Mucosa of rectum (tissue), 2 donors: ENCODE results near the gene ISCA2.

ENCODE experiments used
- H3K27ac ChIP-seq, 2 donors: one replicate each; pipeline ENCODE4 v1.7.0; 2013; ENCODE audit warnings: inconsistent platforms in 2 of 2, low read depth in 2 of 2, low read length in 2 of 2
- H3K27me3 ChIP-seq, 2 donors: one replicate each; pipeline ENCODE4 v1.7.0; 2013; ENCODE audit warnings: low read length in 2 of 2; ENCODE audit not compliant: control insufficient read depth in 2 of 2, insufficient read depth in 2 of 2
- H3K36me3 ChIP-seq, 2 donors: one replicate each; pipeline ENCODE4 v1.7.0; 2013; ENCODE audit warnings: low read length in 2 of 2; ENCODE audit not compliant: control insufficient read depth in 2 of 2, insufficient read depth in 2 of 2
- H3K4me1 ChIP-seq, 2 donors: one replicate each; pipeline ENCODE4 v1.7.0; 2013; ENCODE audit warnings: low read length in 2 of 2, mild to moderate bottlenecking in 1 of 2; ENCODE audit not compliant: control insufficient read depth in 2 of 2, insufficient read depth in 2 of 2
- H3K4me3 ChIP-seq, 2 donors: one replicate each; pipeline ENCODE4 v1.7.0; 2013; ENCODE audit warnings: low read length in 2 of 2
- H3K9ac ChIP-seq, 2 donors: one replicate each; pipeline ENCODE4 v1.7.0; 2013; ENCODE audit warnings: low read length in 2 of 2, low read depth in 1 of 2, mild to moderate bottlenecking in 1 of 2
- H3K9me3 ChIP-seq, 2 donors: one replicate each; pipeline ENCODE4 v1.7.0; 2013; ENCODE audit warnings: low read length in 2 of 2; ENCODE audit not compliant: control insufficient read depth in 2 of 2
- donor health status: healthy.
- donor health status: Normal muscosa, but diverticular disease.

The ISCA2 gene

GRCh38 chr14:74501135-74501614 is 7.6 kb downstream of the ISCA2 start:
- peaks cover 0 to 2% of the 10 kb centered on the region in 2 donors for H3K36me3 ChIP-seq
- H3K27ac ChIP-seq = no peak overlapping the region
- no peaks in the 10 kb centered on the region for H3K4me1 ChIP-seq
- H3K9ac ChIP-seq = no peak overlapping the region
- H3K27me3 ChIP-seq = no peaks in the 10 kb centered on the region
- H3K9me3 ChIP-seq = no peaks in the 10 kb centered on the region
- no peak overlapping the region for H3K4me3 ChIP-seq

- Histone ChIP-seq H3K9ac (no peak overlapping the region), H3K9me3 (no peaks in the 10 kb centered on the region), H3K27me3 (no peaks in the 10 kb centered on the region), H3K4me3 (no peak overlapping the region), H3K4me1 (no peaks in the 10 kb centered on the region), H3K27ac (no peak overlapping the region), H3K36me3 (no peaks in the 10 kb centered on the region)
Measured at GRCh38 chr14:74501691-74502090, 8.1 kb downstream of the ISCA2 start.

- no peaks in the 10 kb centered on the region for H3K36me3 ChIP-seq
- H3K4me3 ChIP-seq = no peak overlapping the region
- no peaks in the 10 kb centered on the region for H3K27me3 ChIP-seq
- H3K27ac ChIP-seq = no peak overlapping the region
- no peak overlapping the region for H3K9ac ChIP-seq
- H3K4me1 ChIP-seq = no peaks in the 10 kb centered on the region
- no peaks in the 10 kb centered on the region for H3K9me3 ChIP-seq
Measured at GRCh38 chr14:74502236-74503019, 8.9 kb downstream of the ISCA2 start.

- H3K36me3 ChIP-seq = no peaks in the 10 kb centered on the region
- no peak overlapping the region for H3K27ac ChIP-seq
Measured at GRCh38 chr14:74503291-74503937, 9.8 kb downstream of the ISCA2 start.

GRCh38 chr14:74503938-74504335 is 10.4 kb downstream of the ISCA2 start:
- no peak overlapping the region for H3K9ac ChIP-seq
- H3K27me3 ChIP-seq = peaks cover 0 to 3% of the 10 kb centered on the region in 2 donors
- H3K4me3 ChIP-seq = no peak overlapping the region
- no peak overlapping the region for H3K27ac ChIP-seq
- no peaks in the 10 kb centered on the region for H3K36me3 ChIP-seq
- no peaks in the 10 kb centered on the region for H3K9me3 ChIP-seq
- no peaks in the 10 kb centered on the region for H3K4me1 ChIP-seq

More at GRCh38 chr14:74503291-74503937, 9.8 kb downstream of the ISCA2 start:
- Histone ChIP-seq H3K9ac (no peak overlapping the region), H3K9me3 (no peaks in the 10 kb centered on the region), H3K4me1 (no peaks in the 10 kb centered on the region), H3K4me3 (no peak overlapping the region), H3K27me3 (peaks cover 0 to 2% of the 10 kb centered on the region in 2 donors)

- no peak overlapping the region for H3K9ac ChIP-seq
- H3K4me3 ChIP-seq = no peak overlapping the region
- H3K36me3 ChIP-seq = no peaks in the 10 kb centered on the region
- no peaks in the 10 kb centered on the region for H3K9me3 ChIP-seq
- H3K4me1 ChIP-seq = no peaks in the 10 kb centered on the region
- H3K27me3 ChIP-seq = peaks cover 0 to 3% of the 10 kb centered on the region in 2 donors
- no peak overlapping the region for H3K27ac ChIP-seq
Measured at GRCh38 chr14:74504412-74504811, 10.8 kb downstream of the ISCA2 start.

GRCh38 chr14:74504874-74505720 is 11.5 kb downstream of the ISCA2 start:
- no peaks in the 10 kb centered on the region for H3K9me3 ChIP-seq
- no peak overlapping the region for H3K9ac ChIP-seq
- H3K27me3 ChIP-seq = peaks cover 0 to 3% of the 10 kb centered on the region in 2 donors
- no peaks in the 10 kb centered on the region for H3K36me3 ChIP-seq
- H3K4me1 ChIP-seq = no peaks in the 10 kb centered on the region
- H3K4me3 ChIP-seq = no peak overlapping the region
- H3K27ac ChIP-seq = no peak overlapping the region

- H3K27me3 ChIP-seq = peaks cover 0 to 3% of the 10 kb centered on the region in 2 donors
- H3K9me3 ChIP-seq = no peaks in the 10 kb centered on the region
- no peak overlapping the region for H3K27ac ChIP-seq
- no peaks in the 10 kb centered on the region for H3K4me1 ChIP-seq
- H3K4me3 ChIP-seq = no peak overlapping the region
- no peak overlapping the region for H3K9ac ChIP-seq
- H3K36me3 ChIP-seq = no peaks in the 10 kb centered on the region
Measured at GRCh38 chr14:74505831-74506230, 12.3 kb downstream of the ISCA2 start.

GRCh38 chr14:74506411-74506851 is 12.9 kb downstream of the ISCA2 start:
- Histone ChIP-seq H3K4me1 (no peaks in the 10 kb centered on the region), H3K27ac (no peak overlapping the region), H3K4me3 (no peak overlapping the region), H3K36me3 (no peaks in the 10 kb centered on the region), H3K27me3 (peaks cover 0 to 3% of the 10 kb centered on the region in 2 donors), H3K9ac (no peak overlapping the region), H3K9me3 (no peaks in the 10 kb centered on the region)
